Mesenchymal stem cell (in vitro differentiated cells and primary cell): ENCODE data around the gene CLDN4.

Experiments
- DNase-seq: peaks from one replicate; pipeline ENCODE4 v3.0.0-alpha.2; 2013
- H2AFZ ChIP-seq: one replicate; pipeline ENCODE4 v1.6.1; 2013; ENCODE audit warnings: low read depth, mild to moderate bottlenecking, control low read depth, inconsistent platforms, low read length, moderate library complexity
- H2AK5ac ChIP-seq: 2 replicates; pipeline ENCODE4 v1.6.1; 2013; ENCODE audit warnings: low read length, moderate library complexity, mild to moderate bottlenecking, inconsistent platforms; ENCODE audit not compliant: severe bottlenecking
- H2BK120ac ChIP-seq: one replicate; pipeline ENCODE4 v1.6.1; 2013; ENCODE audit warnings: low read depth, mild to moderate bottlenecking, inconsistent platforms, low read length, moderate library complexity
- H2BK12ac ChIP-seq, 2 experiments: one replicate each; pipeline ENCODE4 v1.6.1; 2013; ENCODE audit warnings: inconsistent platforms in 2 of 2, low read length in 2 of 2, mild to moderate bottlenecking in 2 of 2, moderate library complexity in 2 of 2, control low read depth in 1 of 2
- H2BK15ac ChIP-seq: one replicate; pipeline ENCODE4 v1.6.1; 2013; ENCODE audit warnings: mild to moderate bottlenecking, low read depth, inconsistent platforms; ENCODE audit not compliant: poor library complexity, severe bottlenecking
- H2BK5ac ChIP-seq: 2 replicates; pipeline ENCODE4 v1.6.1; 2013; ENCODE audit warnings: low read depth, mild to moderate bottlenecking, low read length, control low read depth, inconsistent platforms; ENCODE audit not compliant: poor library complexity, severe bottlenecking
- H3K14ac ChIP-seq, 2 experiments: one replicate each; pipeline ENCODE4 v1.6.1; 2013; ENCODE audit warnings: inconsistent platforms in 2 of 2, low read length in 2 of 2, control low read depth in 1 of 2, mild to moderate bottlenecking in 1 of 2, moderate library complexity in 1 of 2
- H3K18ac ChIP-seq, 2 experiments: one replicate each; pipeline ENCODE4 v1.6.1; 2013; ENCODE audit warnings: inconsistent platforms in 2 of 2, low read length in 2 of 2, control low read depth in 1 of 2, low read depth in 1 of 2, mild to moderate bottlenecking in 1 of 2
- H3K23ac ChIP-seq, 2 experiments: one replicate each; pipeline ENCODE4 v1.6.1; 2013; ENCODE audit warnings: inconsistent platforms in 2 of 2, low read length in 2 of 2, mild to moderate bottlenecking in 2 of 2, moderate library complexity in 2 of 2, control low read depth in 1 of 2
- H3K27ac ChIP-seq: 2 replicates; pipeline ENCODE4 v1.5.1; 2013; ENCODE audit warnings: mild to moderate bottlenecking, moderate library complexity, low read length, control low read depth, inconsistent platforms; ENCODE audit not compliant: poor library complexity, severe bottlenecking
- H3K27me3 ChIP-seq, 2 experiments: 2 replicates each; pipeline versions ENCODE4 v1.6.1 to v1.7.0; 2013; ENCODE audit warnings: low read length in 2 of 2, mild to moderate bottlenecking in 2 of 2, moderate library complexity in 2 of 2, control low read depth in 1 of 2, inconsistent platforms in 1 of 2; ENCODE audit not compliant: control insufficient read depth in 1 of 2, insufficient read depth in 1 of 2
- H3K36me3 ChIP-seq, 2 experiments: 2 replicates each; pipeline versions ENCODE4 v1.6.1 to v1.7.0; 2013; ENCODE audit warnings: low read length in 2 of 2, control low read depth in 1 of 2, inconsistent platforms in 1 of 2, low read depth in 1 of 2, mild to moderate bottlenecking in 1 of 2; ENCODE audit not compliant: insufficient read depth in 2 of 2, control insufficient read depth in 1 of 2
- H3K4ac ChIP-seq, 2 experiments: one replicate each; pipeline ENCODE4 v1.6.1; 2013; ENCODE audit warnings: inconsistent platforms in 2 of 2, low read length in 2 of 2, mild to moderate bottlenecking in 2 of 2, moderate library complexity in 2 of 2, control low read depth in 1 of 2, low read depth in 1 of 2
- H3K4me1 ChIP-seq: 2 replicates; pipeline ENCODE4 v1.6.1; 2013; ENCODE audit warnings: low read depth, low read length, control low read depth; ENCODE audit not compliant: control insufficient read depth, insufficient read depth
- H3K4me2 ChIP-seq: 2 replicates; pipeline ENCODE4 v1.6.1; 2013; ENCODE audit warnings: low read length, mild to moderate bottlenecking, inconsistent platforms; ENCODE audit not compliant: poor library complexity, severe bottlenecking
- H3K4me3 ChIP-seq, 2 experiments: 2 replicates each; pipeline versions ENCODE4 v1.5.1 to v1.7.0; 2013; ENCODE audit warnings: low read length in 2 of 2, mild to moderate bottlenecking in 2 of 2, control low read depth in 1 of 2, low read depth in 1 of 2; ENCODE audit not compliant: insufficient read depth in 1 of 2
- H3K79me1 ChIP-seq: replicated peaks from 2 replicates; pipeline ENCODE4 v1.6.1; 2013; ENCODE audit warnings: mild to moderate bottlenecking, control low read depth, low read length, inconsistent platforms; ENCODE audit not compliant: poor library complexity, severe bottlenecking
- H3K9ac ChIP-seq: 2 replicates; pipeline ENCODE4 v1.7.0; 2013; ENCODE audit warnings: mild to moderate bottlenecking, low read length, moderate library complexity
- H3K9me3 ChIP-seq: 2 replicates; pipeline ENCODE4 v1.7.0; 2013; ENCODE audit warnings: mild to moderate bottlenecking, low read length; ENCODE audit not compliant: control insufficient read depth
- H4K8ac ChIP-seq: one replicate; pipeline ENCODE4 v1.6.1; 2013; ENCODE audit warnings: inconsistent platforms, mild to moderate bottlenecking, low read length, moderate library complexity
- H4K91ac ChIP-seq: one replicate; pipeline ENCODE4 v1.6.1; 2013; ENCODE audit warnings: mild to moderate bottlenecking, low read length, inconsistent platforms
- WGBS: methylation state at CpG from one replicate; pipeline ENCODE4 v1.1.7; 2013; ENCODE audit warnings: mixed read lengths; 5-methylcytosine and 5-hydroxymethylcytosine counted together

Gene CLDN4

GRCh38 chr7:73839743-73840714 is 9.2 kb downstream of the CLDN4 start:
- no peak overlapping the region for H3K4ac ChIP-seq
- H2BK15ac ChIP-seq: no peak overlapping the region
- H3K23ac ChIP-seq: no peak overlapping the region
- no peak overlapping the region for H2AK5ac ChIP-seq
- no peaks in the 10 kb centered on the region for H3K9me3 ChIP-seq
- no peak overlapping the region for H4K8ac ChIP-seq
- H3K4me2 ChIP-seq: no peak overlapping the region
- peaks cover 0 to 11% of the 10 kb centered on the region in 2 experiments for H3K36me3 ChIP-seq
- H3K79me1 ChIP-seq: peaks cover 8% of the 10 kb centered on the region
- no peak for DNase-seq
- no peak overlapping the region for H3K14ac ChIP-seq
- no peak overlapping the region for H4K91ac ChIP-seq
- H3K18ac ChIP-seq: no peak overlapping the region
- H2BK5ac ChIP-seq: no peak overlapping the region
- no peak overlapping the region for H2AFZ ChIP-seq
- WGBS: 93% methylated on average over 22 of the region's 22 CpGs
- no peak overlapping the region for H2BK120ac ChIP-seq
- no peaks in the 10 kb centered on the region for H3K27me3 ChIP-seq
- no peak overlapping the region for H3K27ac ChIP-seq
- no peak overlapping the region for H3K9ac ChIP-seq
- H3K4me3 ChIP-seq: no peak overlapping the region
- H2BK12ac ChIP-seq: no peak overlapping the region
- peaks cover 16% of the 10 kb centered on the region for H3K4me1 ChIP-seq

- 97% methylated on average over 16 of the region's 16 CpGs for WGBS
- H3K4ac ChIP-seq: no peak overlapping the region
- peak overlapping the region in 1 of 2 experiments; percentile 23 for H2BK12ac ChIP-seq
- no peak overlapping the region for H2AFZ ChIP-seq
- H2BK5ac ChIP-seq: no peak overlapping the region
- no peak overlapping the region for H3K14ac ChIP-seq
- no peak overlapping the region for H3K18ac ChIP-seq
- H3K9me3 ChIP-seq: no peaks in the 10 kb centered on the region
- H4K91ac ChIP-seq: no peak overlapping the region
- H3K27ac ChIP-seq: no peak overlapping the region
- H2BK120ac ChIP-seq: no peak overlapping the region
- peak overlapping the region; percentile 91 for H3K9ac ChIP-seq
- H3K4me1 ChIP-seq: peaks cover 16% of the 10 kb centered on the region
- H3K4me3 ChIP-seq: peak overlapping the region in 1 of 2 experiments; percentile 81
- no peak overlapping the region for H3K23ac ChIP-seq
- no peaks in the 10 kb centered on the region for H3K27me3 ChIP-seq
- DNase-seq: no peak
- H3K36me3 ChIP-seq: peaks cover 0 to 11% of the 10 kb centered on the region in 2 experiments
- H3K4me2 ChIP-seq: no peak overlapping the region
- peak overlapping the region; percentile 6 for H2AK5ac ChIP-seq
- H4K8ac ChIP-seq: peak overlapping the region; percentile 59
- H3K79me1 ChIP-seq: peaks cover 8% of the 10 kb centered on the region
- no peak overlapping the region for H2BK15ac ChIP-seq
These were observed 10.1 kb downstream of the CLDN4 start for GRCh38 chr7:73840715-73841379.

- no peak overlapping the region for H4K91ac ChIP-seq
- no peak overlapping the region for H2AFZ ChIP-seq
- WGBS: 73% methylated on average over 15 of the region's 15 CpGs
- peak overlapping the region; percentile 98 for H4K8ac ChIP-seq
- H3K79me1 ChIP-seq: peaks cover 8% of the 10 kb centered on the region
- no peaks in the 10 kb centered on the region for H3K27me3 ChIP-seq
- no peak overlapping the region for H3K14ac ChIP-seq
- H2BK5ac ChIP-seq: peak overlapping the region; percentile 35
- H3K23ac ChIP-seq: no peak overlapping the region
- H2BK12ac ChIP-seq: no peak overlapping the region
- peaks cover 16% of the 10 kb centered on the region for H3K4me1 ChIP-seq
- H3K4me3 ChIP-seq: peak overlapping the region; percentile 67 to 81
- H3K9ac ChIP-seq: peak overlapping the region; percentile 91
- H3K9me3 ChIP-seq: no peaks in the 10 kb centered on the region
- H3K36me3 ChIP-seq: peaks cover 0 to 11% of the 10 kb centered on the region in 2 experiments
- H3K18ac ChIP-seq: peak overlapping the region; percentile 13 to 58
- H3K4me2 ChIP-seq: peak overlapping the region; percentile 69
- DNase-seq: no peak
- H3K4ac ChIP-seq: peak overlapping the region in 1 of 2 experiments; percentile 51
- no peak overlapping the region for H3K27ac ChIP-seq
- H2BK15ac ChIP-seq: no peak overlapping the region
- no peak overlapping the region for H2BK120ac ChIP-seq
- peak overlapping the region; percentile 85 for H2AK5ac ChIP-seq
These were observed 10.9 kb downstream of the CLDN4 start for GRCh38 chr7:73841689-73842066.
